Fibroblast of skin of back (primary cell): Measurements from ENCODE around the gene MRGPRF.
"Not testable (repeated sequence)": the region's sequence is repeated elsewhere in the genome, so short reads cannot be mapped to it uniquely, and the experiment has no call there.

Experiments used
- DNase-seq: peaks from one replicate; pipeline ENCODE4 v3.0.0-alpha.2; 2013

Gene MRGPRF

GRCh38 chr11:69002570-69003231 lies 10.3 kb downstream of the MRGPRF start:
- DNase-seq: no peak

- DNase-seq: no peak
Observed at GRCh38 chr11:69002110-69002569, 10.9 kb downstream of the MRGPRF start.

DNA sequence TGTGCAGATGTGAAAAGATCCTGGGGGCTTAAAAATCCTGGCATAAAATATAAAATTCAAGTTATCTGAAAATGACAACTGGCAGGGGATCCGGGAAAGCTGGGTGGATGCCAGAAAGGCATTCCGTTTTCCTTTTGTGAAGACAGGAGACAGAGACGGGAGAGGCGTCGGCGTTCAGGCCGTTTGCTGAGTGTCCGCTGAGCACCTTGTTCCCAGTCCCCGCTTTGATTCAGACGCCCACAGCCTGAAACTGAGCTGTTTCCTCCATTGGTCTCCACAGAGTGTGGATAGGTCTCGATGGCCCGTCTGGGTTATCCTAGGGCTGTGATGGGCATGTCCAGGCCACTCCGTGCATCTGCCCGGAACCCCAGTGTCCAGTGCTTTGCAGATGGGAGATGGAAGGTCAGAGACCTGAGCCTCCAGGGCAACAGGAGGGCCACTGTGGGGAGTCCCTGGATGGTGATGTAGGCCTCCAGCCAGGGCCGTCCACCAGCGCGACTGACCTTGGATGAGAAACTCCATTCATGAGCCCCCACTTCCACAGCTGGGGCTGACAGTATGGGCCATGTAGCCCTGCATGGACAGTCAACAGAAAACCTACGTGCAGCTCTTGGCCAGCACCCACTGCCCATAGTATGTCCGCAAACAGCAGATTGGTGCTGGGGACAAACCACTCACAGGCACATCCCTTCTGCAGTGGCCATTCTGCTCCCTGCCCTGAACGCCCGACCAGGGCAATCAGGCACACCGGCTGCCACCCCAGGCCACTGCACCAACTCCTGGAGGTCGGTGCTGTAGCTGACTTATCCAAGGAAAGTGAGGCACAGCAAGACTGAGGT lies 11.6 kb downstream of the MRGPRF start:
- no peak for DNase-seq

DNA sequence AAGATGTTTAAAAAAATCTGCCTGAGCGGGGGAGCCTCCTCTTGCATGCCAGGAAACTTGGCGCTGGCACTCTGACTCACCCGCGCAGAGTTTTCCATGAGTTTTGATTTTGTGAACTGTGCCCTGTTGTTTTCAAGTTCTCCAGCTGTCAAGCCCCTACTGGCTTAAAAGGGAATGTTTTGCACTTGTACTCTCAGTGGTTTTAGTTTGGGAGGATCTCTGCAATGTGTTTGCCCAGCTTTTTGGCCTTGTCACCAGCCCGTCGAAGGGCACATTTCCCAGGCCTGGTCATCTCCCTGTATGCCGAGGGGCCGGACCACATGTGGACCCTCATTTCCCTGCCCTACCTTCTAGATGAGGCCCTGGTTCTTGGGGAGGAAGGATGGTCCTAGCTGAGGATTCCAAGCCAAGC lies 12.2 kb downstream of the MRGPRF start:
- peak; percentile 90 for DNase-seq

GRCh38 chr11:69000391-69000790 lies 12.7 kb downstream of the MRGPRF start:
- DNase-seq: no peak

DNA sequence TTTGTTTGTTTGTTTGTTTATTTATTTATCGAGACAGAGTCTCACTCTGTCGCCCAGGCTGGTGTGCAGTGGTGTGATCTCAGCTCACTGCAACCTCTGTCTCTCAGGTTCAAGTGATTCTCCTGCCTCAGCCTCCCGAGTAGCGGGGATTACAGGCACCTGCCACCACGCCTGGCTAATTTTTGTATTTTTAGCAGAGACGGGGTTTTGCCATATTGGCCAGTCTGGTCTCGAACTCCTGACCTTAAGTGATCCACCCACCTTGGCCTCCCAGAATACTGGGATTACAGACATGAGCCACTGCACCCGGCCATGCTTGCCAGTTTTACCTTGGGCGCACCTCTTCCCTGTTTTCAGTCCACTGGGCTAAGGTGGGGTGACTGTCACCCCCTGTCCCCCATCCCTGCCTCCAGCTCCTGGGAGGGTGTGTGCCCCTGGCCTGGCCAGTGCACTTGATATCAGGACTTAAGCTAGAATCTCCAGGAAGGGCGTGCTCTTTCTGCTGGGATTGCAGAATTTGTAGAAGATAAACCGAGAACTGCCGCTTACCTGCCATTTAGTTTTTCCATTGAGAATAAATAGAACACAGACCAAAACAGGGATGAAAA lies 13.2 kb downstream of the MRGPRF start:
- DNase-seq: not testable (repeated sequence)

- no peak for DNase-seq
Observed at GRCh38 chr11:68999093-68999747, 13.8 kb downstream of the MRGPRF start.

GRCh38 chr11:68998390-68998911 lies 14.6 kb downstream of the MRGPRF start:
- DNase-seq: peak; percentile 29

DNA sequence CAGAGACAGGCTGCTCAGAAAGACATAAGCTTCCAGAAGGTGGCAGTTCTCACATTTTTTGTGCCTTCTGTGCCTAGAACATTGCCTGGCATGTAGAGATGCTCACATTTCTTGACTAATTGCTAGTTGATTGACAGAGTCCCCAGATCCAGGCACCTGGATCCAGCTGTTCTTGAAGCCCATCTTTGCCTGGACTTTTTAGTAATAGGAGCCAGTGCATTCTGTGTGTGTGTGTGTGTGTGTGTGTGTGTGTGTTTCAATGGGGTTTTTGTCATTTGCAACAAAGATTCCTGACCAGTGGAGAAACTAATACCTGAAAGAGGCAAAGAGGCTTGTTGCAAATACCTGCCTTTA lies 15.1 kb downstream of the MRGPRF start:
- no peak for DNase-seq

DNA sequence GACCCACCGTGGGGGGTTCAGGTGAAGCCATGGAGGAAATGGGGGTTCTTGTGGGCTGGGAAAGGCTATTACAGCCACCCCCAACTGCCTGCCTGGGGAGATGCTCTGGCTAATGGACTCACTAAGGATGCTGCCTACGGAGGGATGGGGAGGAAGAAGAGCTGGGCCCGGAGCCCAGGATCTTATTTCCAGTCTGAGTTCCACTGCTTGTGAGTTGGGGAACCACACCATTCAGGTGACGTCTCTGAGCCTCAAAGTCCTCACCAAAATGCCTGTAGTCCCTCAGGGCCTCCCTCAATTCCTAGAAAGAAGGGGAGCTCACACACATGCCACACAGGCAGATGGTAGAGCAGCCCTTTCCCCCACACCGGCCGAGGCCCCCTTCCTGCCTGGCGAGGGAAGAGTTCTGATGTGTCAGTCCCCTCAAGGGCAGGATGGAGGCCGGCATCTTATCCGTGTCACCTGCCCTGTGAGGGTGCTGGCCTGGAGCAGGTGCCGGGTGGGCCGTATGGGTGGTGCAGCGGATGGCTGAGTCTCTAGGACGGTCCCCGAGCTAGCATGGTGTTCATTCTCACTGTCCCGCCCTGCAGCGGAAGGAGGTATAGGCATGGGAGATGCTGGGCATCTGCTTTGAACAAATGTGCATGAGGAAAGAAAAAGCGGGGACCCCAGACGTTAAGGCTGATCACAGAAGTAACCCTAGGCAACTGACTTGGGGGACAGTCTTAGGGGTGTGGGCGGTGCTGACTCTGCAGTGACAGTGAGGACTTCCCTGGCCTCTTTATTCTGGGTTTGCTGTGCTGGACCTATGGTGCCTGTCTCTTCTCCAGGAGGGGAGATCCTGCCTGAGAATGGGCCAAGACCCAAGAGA lies 15.7 kb downstream of the MRGPRF start:
- no peak for DNase-seq

DNA sequence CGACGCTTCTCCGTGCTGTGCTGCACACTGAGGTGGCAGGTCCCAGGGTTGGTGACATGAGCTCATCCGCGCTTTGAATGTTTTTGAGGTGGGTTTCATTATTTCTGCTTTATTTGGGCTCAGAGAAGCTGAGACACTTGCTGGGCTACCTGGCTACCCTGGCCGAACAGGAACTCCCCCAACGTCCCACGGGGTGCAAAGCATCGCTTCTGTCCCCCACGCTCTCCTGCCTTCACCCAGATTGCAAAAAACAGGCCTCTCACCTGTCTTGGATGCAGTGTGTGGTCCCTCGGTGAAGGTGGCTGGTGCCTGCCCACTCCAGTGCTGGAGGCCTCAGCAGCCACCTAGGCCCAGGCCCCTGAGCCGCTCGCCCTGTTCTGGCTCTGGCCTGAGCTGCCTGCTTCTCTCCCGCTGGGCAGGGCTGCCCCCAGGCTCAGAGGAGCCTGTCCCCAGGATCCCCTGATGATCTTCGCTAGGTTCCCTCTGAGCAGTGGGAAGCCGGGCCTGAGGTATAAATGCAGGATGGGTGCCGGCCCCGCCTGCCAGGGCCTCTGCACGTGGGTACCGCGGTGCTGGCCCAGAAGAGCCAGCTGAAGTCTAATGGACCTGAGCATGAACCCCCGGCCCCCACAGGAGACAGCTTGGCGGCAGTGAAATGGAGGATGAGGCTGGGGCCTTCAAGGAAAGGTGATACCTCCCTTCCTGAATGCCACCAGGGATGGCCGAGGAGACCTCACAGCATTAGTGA lies 16.5 kb downstream of the MRGPRF start:
- DNase-seq: no peak

DNA sequence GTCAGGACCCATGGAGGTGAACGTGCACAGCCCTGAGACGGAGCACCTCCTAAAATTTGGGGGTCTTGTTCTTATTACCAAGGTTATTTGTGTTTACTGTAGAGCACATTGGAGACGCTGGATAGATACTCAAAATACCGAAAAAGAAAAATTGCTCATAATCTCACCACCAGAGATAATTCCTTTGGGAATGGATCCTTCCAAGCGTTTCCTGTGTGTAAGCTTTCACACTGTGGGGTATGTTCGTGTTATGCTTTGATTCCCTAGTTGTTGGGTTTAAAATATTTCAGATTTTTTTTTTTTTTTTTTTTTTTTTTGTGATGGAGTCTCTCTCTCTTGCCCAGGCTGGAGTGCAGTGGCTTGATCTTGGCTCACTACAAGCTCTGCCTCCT lies 18.2 kb downstream of the MRGPRF start:
- peak; percentile 67 for DNase-seq

DNA sequence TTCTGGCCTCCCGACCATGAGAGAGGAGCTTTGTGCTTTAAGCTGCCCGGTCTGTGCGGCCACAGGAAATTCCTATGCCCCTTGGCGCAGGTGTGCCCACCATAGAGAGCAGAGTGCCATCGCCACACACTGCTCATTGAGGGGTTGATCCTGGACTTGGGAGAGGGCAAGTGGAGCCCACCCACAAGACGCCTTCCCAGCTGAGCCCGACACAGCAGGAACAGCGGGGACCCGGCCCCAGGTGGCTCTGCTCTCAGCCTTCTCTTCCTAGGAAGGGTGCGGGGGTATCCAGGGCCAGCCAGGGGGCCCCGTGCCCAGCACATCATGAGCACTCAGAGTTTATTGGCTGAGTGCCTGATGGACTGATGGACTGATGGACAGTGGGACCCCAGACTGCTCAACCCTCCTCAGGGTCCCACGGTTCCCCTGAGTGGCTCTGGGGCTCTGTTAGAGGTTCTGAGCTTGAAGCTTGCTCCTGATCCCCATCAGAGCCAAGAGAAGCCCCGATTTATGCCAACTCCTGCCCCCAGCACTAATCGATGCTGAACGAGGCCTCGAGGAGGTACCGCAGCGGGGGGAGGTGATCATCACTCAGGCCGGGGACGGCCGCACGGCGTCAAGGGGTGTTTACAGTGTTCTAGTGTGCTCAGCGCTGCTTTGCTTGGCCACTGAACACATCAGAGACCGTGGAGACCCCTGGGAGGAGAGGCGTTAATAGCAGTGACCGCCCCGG lies 18.7 kb downstream of the MRGPRF start:
- DNase-seq: no peak

GRCh38 chr11:68993546-68993945 lies 19.5 kb downstream of the MRGPRF start:
- no peak for DNase-seq

- DNase-seq: no peak
Observed at GRCh38 chr11:68992743-68993255, 20.2 kb downstream of the MRGPRF start.

GRCh38 chr11:68990995-68991780 lies 21.9 kb downstream of the MRGPRF start:
- DNase-seq: no peak

GRCh38 chr11:68989936-68990606 lies 23.0 kb downstream of the MRGPRF start:
- DNase-seq: no peak

DNA sequence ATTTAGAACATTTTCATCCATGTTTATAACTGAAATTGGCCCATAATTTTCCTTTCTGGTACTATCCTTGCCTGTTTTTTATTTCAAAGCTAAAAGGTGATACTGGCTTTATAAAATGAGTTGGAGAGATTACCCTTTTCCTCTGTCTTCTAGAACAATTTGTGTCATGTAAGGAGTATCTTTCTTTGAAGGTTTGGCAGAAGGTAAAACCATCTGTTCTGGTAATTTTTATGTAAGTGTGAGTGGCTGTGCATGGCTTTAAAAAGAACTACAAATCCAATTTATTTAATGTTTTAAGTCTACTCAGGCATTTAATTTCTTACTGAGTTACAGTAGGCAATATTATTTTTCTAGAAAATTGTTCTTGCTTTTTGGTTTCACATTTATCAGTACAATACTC lies 24.6 kb downstream of the MRGPRF start:
- no peak for DNase-seq

DNA sequence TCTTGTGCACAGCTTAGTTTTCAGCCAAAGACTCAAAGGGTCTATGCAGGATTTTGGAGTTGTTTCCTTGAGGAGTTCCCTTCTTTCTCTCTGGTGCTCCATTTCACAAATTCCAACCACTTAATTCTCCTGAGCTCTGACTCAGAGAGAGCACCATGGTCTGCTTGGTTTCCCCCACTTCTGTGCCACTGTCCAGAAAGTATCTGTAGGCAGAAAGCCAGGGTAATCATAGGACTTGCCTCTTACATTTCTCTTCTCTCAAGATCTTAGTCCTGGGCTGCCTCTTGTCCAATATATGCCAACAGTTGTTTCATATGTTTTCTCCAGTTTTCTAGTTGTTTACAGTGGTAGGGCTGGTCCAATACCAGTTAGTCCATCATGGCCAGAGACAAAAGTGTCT lies 25.8 kb downstream of the MRGPRF start:
- peak; percentile 44 for DNase-seq
